Measurements from ENCODE around the gene ZNF839. TPM values are rescaled to one million over a fixed set of nuclear protein-coding genes. Genes with fewer than 3 reads are reported as not detected.
"Not testable (repeated sequence)": the region's sequence is repeated elsewhere in the genome, so short reads cannot be mapped to it uniquely, and the experiment has no call there.

The ZNF839 gene
- total RNA-seq, 1 donor from 2014 or later, result 8.2 TPM

- Mint-ChIP-seq H3K36me3 (ENCODE audit: low read depth) (peaks cover 18% of the 10 kb centered on the region), H3K27me3 (ENCODE audit: low read depth) (no peaks in the 10 kb centered on the region), H3K4me3 (ENCODE audit: unreplicated experiment) (no peak overlapping the region), H3K27ac (ENCODE audit: unreplicated experiment) (no peak overlapping the region), H3K4me1 (ENCODE audit: low read depth) (peaks cover 2% of the 10 kb centered on the region), H3K9me3 (ENCODE audit: low read depth) (no peaks in the 10 kb centered on the region)
- TF ChIP-seq CTCF (IDR thresholded peaks at IDR 0.05), result no peak
- DNase-seq (ENCODE audit: low spot score), result peak; percentile 49
Observed at GRCh38 chr14:102351023-102351422, 31.5 kb downstream of the ZNF839 start.

- not testable (repeated sequence) for H3K4me3 Mint-ChIP-seq (ENCODE audit: unreplicated experiment); DNase-seq (ENCODE audit: low spot score); H3K27ac Mint-ChIP-seq (ENCODE audit: unreplicated experiment); H3K4me1 Mint-ChIP-seq (ENCODE audit: low read depth); H3K9me3 Mint-ChIP-seq (ENCODE audit: low read depth); H3K27me3 Mint-ChIP-seq (ENCODE audit: low read depth)
- H3K36me3 Mint-ChIP-seq (ENCODE audit: low read depth), result peaks cover 18% of the 10 kb centered on the region
Observed at GRCh38 chr14:102351593-102351992, 32.0 kb downstream of the ZNF839 start.

- no peaks in the 10 kb centered on the region for H3K9me3 Mint-ChIP-seq (ENCODE audit: low read depth)
- H3K27me3 Mint-ChIP-seq (ENCODE audit: low read depth), result no peaks in the 10 kb centered on the region
- H3K4me3 Mint-ChIP-seq (ENCODE audit: unreplicated experiment), result no peak overlapping the region
- H3K36me3 Mint-ChIP-seq (ENCODE audit: low read depth), result peaks cover 21% of the 10 kb centered on the region
- peak overlapping the region; percentile 32 for H3K27ac Mint-ChIP-seq (ENCODE audit: unreplicated experiment)
- peak; percentile 2 for DNase-seq (ENCODE audit: low spot score)
- H3K4me1 Mint-ChIP-seq (ENCODE audit: low read depth), result peaks cover 2% of the 10 kb centered on the region
- no peak for TF ChIP-seq CTCF (IDR thresholded peaks at IDR 0.05)
Observed at GRCh38 chr14:102352213-102352612, 32.7 kb downstream of the ZNF839 start.

GRCh38 chr14:102353126-102353619 lies 33.6 kb downstream of the ZNF839 start:
- TF ChIP-seq CTCF (IDR thresholded peaks at IDR 0.05), result no peak
- Mint-ChIP-seq H3K36me3 (ENCODE audit: low read depth) (peaks cover 18% of the 10 kb centered on the region), H3K27ac (ENCODE audit: unreplicated experiment) (no peak overlapping the region), H3K9me3 (ENCODE audit: low read depth) (no peaks in the 10 kb centered on the region), H3K4me1 (ENCODE audit: low read depth) (peaks cover 2% of the 10 kb centered on the region), H3K4me3 (ENCODE audit: unreplicated experiment) (no peak overlapping the region), H3K27me3 (ENCODE audit: low read depth) (no peaks in the 10 kb centered on the region)
- peak; percentile 32 for DNase-seq (ENCODE audit: low spot score)

- DNase-seq (ENCODE audit: low spot score), result no peak
- Mint-ChIP-seq H3K27me3 (ENCODE audit: low read depth) (no peaks in the 10 kb centered on the region), H3K4me1 (ENCODE audit: low read depth) (peaks cover 7% of the 10 kb centered on the region), H3K36me3 (ENCODE audit: low read depth) (peaks cover 10% of the 10 kb centered on the region), H3K4me3 (ENCODE audit: unreplicated experiment) (no peak overlapping the region), H3K9me3 (ENCODE audit: low read depth) (no peaks in the 10 kb centered on the region), H3K27ac (ENCODE audit: unreplicated experiment) (no peak overlapping the region)
- TF ChIP-seq CTCF (IDR thresholded peaks at IDR 0.05), result no peak
Observed at GRCh38 chr14:102356280-102356679, 36.7 kb downstream of the ZNF839 start.

- Mint-ChIP-seq H3K4me1 (ENCODE audit: low read depth) (peaks cover 13% of the 10 kb centered on the region), H3K27me3 (ENCODE audit: low read depth) (no peaks in the 10 kb centered on the region), H3K27ac (ENCODE audit: unreplicated experiment) (no peak overlapping the region), H3K4me3 (ENCODE audit: unreplicated experiment) (no peak overlapping the region), H3K36me3 (ENCODE audit: low read depth) (peaks cover 10% of the 10 kb centered on the region), H3K9me3 (ENCODE audit: low read depth) (no peaks in the 10 kb centered on the region)
- DNase-seq (ENCODE audit: low spot score), result no peak
- TF ChIP-seq CTCF (IDR thresholded peaks at IDR 0.05), result no peak
Observed at GRCh38 chr14:102359341-102359740, 39.8 kb downstream of the ZNF839 start.
